ENCODE results near the gene ACVR1.
A peak's percentile ranks its signal among the peaks of the same experiment; 100 is the strongest.

Gene ACVR1

DNA sequence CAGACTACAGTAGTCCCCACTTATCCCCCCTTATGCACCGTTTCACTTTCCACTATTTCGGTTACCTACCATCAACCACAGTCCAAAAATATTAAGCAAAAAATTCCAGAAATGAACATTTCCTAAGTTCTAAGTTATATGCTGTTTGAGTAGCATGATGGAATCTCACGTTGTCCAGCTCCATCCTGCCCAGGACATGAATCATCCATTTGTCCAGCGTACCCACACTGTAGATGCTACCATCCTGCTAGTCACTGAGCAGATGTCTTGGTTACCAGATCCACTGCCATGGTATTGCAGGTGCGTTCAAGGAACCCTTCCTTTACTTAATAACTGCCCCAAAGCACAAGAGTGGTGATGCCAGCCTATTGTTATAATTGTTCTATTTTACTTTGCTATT lies 87.9 kb downstream of the ACVR1 start:
- no peak overlapping the region for H3K4me3 ChIP-seq (ENCODE audit: control insufficient read depth, low read depth, low read length)
- TF ChIP-seq, protein P1, sequence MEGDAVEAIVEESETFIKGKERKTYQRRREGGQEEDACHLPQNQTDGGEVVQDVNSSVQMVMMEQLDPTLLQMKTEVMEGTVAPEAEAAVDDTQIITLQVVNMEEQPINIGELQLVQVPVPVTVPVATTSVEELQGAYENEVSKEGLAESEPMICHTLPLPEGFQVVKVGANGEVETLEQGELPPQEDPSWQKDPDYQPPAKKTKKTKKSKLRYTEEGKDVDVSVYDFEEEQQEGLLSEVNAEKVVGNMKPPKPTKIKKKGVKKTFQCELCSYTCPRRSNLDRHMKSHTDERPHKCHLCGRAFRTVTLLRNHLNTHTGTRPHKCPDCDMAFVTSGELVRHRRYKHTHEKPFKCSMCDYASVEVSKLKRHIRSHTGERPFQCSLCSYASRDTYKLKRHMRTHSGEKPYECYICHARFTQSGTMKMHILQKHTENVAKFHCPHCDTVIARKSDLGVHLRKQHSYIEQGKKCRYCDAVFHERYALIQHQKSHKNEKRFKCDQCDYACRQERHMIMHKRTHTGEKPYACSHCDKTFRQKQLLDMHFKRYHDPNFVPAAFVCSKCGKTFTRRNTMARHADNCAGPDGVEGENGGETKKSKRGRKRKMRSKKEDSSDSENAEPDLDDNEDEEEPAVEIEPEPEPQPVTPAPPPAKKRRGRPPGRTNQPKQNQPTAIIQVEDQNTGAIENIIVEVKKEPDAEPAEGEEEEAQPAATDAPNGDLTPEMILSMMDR (conservative IDR thresholded peaks at IDR 0.05; ENCODE audit: control insufficient read depth, insufficient read depth, low read depth, low read length): no peak
- no peak for DNase-seq (ENCODE audit: low read depth)

DNA sequence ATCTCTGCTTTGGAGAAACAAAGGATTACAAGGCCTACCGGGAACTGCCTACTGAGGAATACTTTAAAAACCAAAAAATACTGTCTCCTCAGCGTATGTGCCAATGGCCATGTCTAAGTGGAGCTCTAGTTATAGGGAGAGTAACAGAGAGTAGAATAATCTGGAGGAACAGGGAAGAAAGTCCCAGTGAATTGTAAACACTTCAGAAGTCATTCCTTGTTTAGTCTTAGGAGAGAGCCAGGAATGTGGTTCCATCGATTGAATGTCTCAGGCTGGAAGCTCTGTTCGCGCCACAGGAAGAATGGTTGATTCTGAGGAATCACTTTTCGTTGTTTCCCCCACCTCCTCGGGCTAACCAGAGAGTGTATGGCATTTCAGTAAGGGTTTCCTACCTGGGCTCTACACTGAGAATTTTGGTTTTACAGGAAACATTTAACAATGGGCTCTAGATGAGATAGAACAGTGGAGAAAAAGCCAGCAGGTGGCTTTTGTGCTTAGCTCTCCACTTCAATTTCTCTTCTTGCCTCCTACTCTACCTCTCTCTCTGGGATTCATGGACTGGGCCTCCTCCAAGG lies 88.7 kb downstream of the ACVR1 start:
- DNase-seq (ENCODE audit: low read depth): no peak
- no peak overlapping the region for H3K4me3 ChIP-seq (ENCODE audit: control insufficient read depth, low read depth, low read length)
- TF ChIP-seq, protein P1 (conservative IDR thresholded peaks at IDR 0.05; ENCODE audit: control insufficient read depth, insufficient read depth, low read depth, low read length): no peak

DNA sequence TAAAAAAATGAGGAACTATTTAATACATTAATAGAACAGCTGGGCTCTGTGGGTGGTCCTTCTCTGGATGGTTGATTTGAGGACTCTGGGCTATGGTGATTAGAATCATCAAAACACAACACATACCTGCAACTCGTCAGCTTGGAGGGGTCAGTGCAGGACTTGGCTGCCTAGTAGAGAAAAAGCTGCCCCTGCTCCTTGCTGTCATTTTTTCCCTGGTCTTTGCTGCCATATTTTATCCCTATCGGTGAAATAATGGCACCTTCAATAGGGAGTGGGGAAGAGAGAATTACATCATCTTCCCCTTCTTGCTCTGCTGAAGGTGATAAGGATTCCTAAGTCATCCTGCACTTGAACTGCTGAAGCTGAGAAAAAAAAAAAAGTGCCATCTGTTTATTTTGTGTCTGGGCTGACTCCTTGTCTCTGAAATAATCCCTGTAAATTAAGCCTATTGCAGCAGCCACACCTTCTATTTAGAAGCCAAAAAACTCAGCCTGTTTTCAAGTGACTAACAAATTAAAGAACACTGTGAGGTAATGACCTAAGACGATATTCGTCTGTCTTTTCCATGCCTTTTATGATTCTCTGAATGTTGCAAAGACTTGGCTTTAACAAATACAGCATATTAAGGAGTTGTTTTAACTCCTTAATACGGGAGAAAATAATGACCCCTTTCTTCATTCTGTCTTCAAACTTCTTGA lies 89.3 kb downstream of the ACVR1 start:
- peak; percentile 24 for DNase-seq (ENCODE audit: low read depth)

DNA sequence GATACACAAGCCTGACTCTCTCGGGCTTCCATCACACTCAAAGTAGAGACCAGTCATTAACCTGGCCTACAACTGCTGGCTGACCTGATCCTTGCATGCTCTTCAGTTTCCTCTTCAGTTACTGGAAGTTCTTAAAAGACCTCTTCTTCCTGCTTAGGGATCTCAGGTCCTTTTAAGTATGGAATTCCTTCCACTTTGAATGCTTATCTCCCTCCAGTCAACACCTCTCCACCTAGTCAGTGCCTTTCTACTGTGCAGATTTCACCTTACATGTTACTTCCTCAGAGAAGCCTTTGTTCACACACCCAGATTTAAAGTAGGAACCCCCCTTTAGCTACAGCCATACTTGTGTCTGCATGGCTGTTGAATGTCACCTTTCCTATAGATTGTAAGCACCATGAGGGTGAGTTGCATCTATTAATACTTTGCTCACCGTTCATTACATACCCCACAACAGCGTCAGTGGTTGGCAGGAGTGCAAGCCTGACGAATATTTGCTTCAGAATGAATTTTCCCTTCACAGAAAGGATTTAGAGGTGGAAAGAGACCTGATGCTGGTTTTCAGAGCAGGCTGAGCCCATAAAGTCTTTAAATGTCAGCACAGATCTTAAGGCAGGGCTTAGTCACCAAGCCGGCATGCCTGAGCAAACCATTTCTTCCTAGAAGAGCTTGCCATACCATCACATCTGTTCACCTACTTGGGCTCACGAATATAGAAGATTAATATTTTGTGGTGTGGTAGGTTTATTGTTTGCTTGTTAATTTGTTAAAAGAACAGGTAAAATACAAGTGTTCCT lies 90.1 kb downstream of the ACVR1 start:
- no peak overlapping the region for H3K4me3 ChIP-seq (ENCODE audit: control insufficient read depth, low read depth, low read length)
- TF ChIP-seq, protein P1 (conservative IDR thresholded peaks at IDR 0.05; ENCODE audit: control insufficient read depth, insufficient read depth, low read depth, low read length): no peak
- peak; percentile 45 for DNase-seq (ENCODE audit: low read depth)

More for the DNA sequence above, 89.3 kb downstream of the ACVR1 start:
- no peak overlapping the region for H3K4me3 ChIP-seq (ENCODE audit: control insufficient read depth, low read depth, low read length)
- TF ChIP-seq, protein P1 (conservative IDR thresholded peaks at IDR 0.05; ENCODE audit: control insufficient read depth, insufficient read depth, low read depth, low read length): no peak

DNA sequence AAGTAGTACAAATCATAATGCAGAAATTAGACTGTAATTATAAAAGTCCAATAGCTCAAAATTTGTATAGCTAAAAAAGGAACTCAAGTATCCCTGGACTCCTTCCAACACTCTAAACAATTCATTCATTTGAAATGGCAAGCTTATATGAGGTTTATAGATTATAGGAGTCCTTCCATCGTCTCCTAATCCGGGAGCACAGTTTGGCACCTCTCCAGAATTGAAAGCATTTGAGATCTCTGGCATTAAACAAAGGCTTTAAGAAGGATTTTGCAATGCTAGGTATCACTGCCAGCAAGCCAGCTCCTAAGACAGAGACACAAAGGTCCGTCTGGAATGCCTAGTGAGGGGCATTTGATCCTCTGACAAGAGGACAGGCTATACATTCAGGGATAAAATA lies 90.9 kb downstream of the ACVR1 start:
- TF ChIP-seq, protein P1 (conservative IDR thresholded peaks at IDR 0.05; ENCODE audit: control insufficient read depth, insufficient read depth, low read depth, low read length): no peak
- peak; percentile 37 for DNase-seq (ENCODE audit: low read depth)
- no peak overlapping the region for H3K4me3 ChIP-seq (ENCODE audit: control insufficient read depth, low read depth, low read length)

DNA sequence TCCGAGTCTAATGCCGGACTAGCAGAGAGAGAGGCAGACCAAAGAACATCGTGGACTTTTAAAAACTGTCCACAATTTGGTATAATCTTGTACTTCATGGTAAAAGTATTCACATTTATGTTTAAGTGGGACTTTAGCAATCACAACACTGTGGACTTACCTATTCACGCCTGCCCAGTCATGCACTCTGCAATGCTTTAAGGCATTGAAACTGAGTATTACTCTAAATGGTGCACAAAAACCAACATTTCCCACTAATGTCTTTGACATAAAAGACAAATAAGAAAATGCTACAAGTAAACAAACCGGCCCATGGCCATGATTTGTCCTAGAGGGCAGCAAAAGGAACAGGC lies 91.3 kb downstream of the ACVR1 start:
- H3K4me3 ChIP-seq (ENCODE audit: control insufficient read depth, low read depth, low read length): no peak overlapping the region
- TF ChIP-seq, protein P1 (conservative IDR thresholded peaks at IDR 0.05; ENCODE audit: control insufficient read depth, insufficient read depth, low read depth, low read length): no peak
- DNase-seq (ENCODE audit: low read depth): no peak

All from fibroblast of mammary gland (primary cell).